Prostate gland (tissue), 2 donors: ENCODE results near the gene ACCS. TPM values are rescaled to one million over a fixed set of nuclear protein-coding genes. Genes with fewer than 3 reads are reported as not detected.

Source experiments
- DNase-seq: peaks from one replicate; pipeline ENCODE4 v3.0.0-alpha.2; 2019; ENCODE audit warnings: low spot score
- H3K27ac ChIP-seq, 2 donors: fragments of 200-600 bp; sonication (generic); 2 replicates each; pipeline ENCODE4 v1.5.1; 2017 to 2019
- H3K27me3 ChIP-seq: fragments of 200-600 bp; sonication (generic); replicated peaks from 2 replicates; pipeline ENCODE4 v1.5.1; 2019; ENCODE audit not compliant: insufficient read depth
- H3K36me3 ChIP-seq, 2 donors: fragments of 200-600 bp; sonication (generic); 1 replicate in 1 of 2; 2 replicates in 1 of 2; pipeline versions ENCODE4 v1.5.1 to v1.8.1; 2017 to 2019
- H3K4me1 ChIP-seq: fragments of 200-600 bp; sonication (generic); replicated peaks from 2 replicates; pipeline ENCODE4 v1.5.1; 2019
- H3K4me3 ChIP-seq, 2 donors: fragments of 200-600 bp; sonication (generic); 2 replicates each; pipeline ENCODE4 v1.5.1; 2017 to 2019
- H3K9me3 ChIP-seq: fragments of 200-600 bp; sonication (generic); 2 replicates; pipeline ENCODE4 v1.5.1; 2017
- CTCF ChIP-seq, 4 experiments: fragments of 200-600 bp in 2 of 4; fragments of 450-650 bp in 2 of 4; sonication (generic) in 2 of 4; IDR thresholded peaks; 1 replicate in 3 of 4; 2 replicates in 1 of 4; pipeline ENCODE4 v1.5.1; 2016 to 2019; ENCODE audit warnings: antibody characterized with exemption in 4 of 4, mild to moderate bottlenecking in 2 of 4, moderate library complexity in 2 of 4
- POLR2A ChIP-seq: fragments of 450-650 bp; IDR thresholded peaks from one replicate; pipeline ENCODE4 v1.6.1; 2016; ENCODE audit warnings: antibody characterized with exemption, mild to moderate bottlenecking
- POLR2AphosphoS5 ChIP-seq: sonication (generic); formaldehyde crosslinking; IDR thresholded peaks from one replicate; pipeline ENCODE4 v1.6.1; 2017; ENCODE audit warnings: antibody characterized with exemption
- WGBS: methylation state at CpG from one replicate; pipeline ENCODE4 v1.1.5; 2018; 5-methylcytosine and 5-hydroxymethylcytosine counted together
- intact Hi-C: fragments of 100-400 bp; cut with DNase I; formaldehyde crosslinking; loops from one replicate; pipeline ENCODE4 v1.14.2; 2022
- total RNA-seq, 2 donors: library from RNA; depleted of rRNA; stranded (reverse); fragments of >200 nt; gene quantifications; one replicate each; pipeline ENCODE4 v1.1.0, GENCODE V29; 2016

The ACCS gene
- total RNA-seq, 2 donors from 2014 or later: 18.2 to 31.8 TPM

GRCh38 chr11:44116234-44116830 lies 50.3 kb downstream of the ACCS start:
- no peak overlapping the region for H3K4me3 ChIP-seq
- H3K4me1 ChIP-seq: no peaks in the 10 kb centered on the region
- no peaks in the 10 kb centered on the region for H3K9me3 ChIP-seq
- DNase-seq: no peak
- H3K36me3 ChIP-seq: no peaks in the 10 kb centered on the region
- WGBS: 82% methylated on average over 3 of the region's 3 CpGs
- no peak overlapping the region for H3K27ac ChIP-seq
- H3K27me3 ChIP-seq: no peaks in the 10 kb centered on the region
- intact Hi-C loops: loop anchor here (10.0 kb wide), 1 partner anchor 58 kb away; no protein-coding TSS in a partner anchor
- TF ChIP-seq CTCF (IDR thresholded peaks at IDR 0.05) (no peak), POLR2A (no peak), POLR2AphosphoS5 (no peak)

- intact Hi-C loops: no loop called here
- Histone ChIP-seq H3K4me1 (peaks cover 4% of the 10 kb centered on the region), H3K27ac (no peak overlapping the region), H3K9me3 (no peaks in the 10 kb centered on the region), H3K27me3 (no peaks in the 10 kb centered on the region), H3K36me3 (no peaks in the 10 kb centered on the region), H3K4me3 (no peak overlapping the region)
- TF ChIP-seq POLR2AphosphoS5 (no peak), POLR2A (no peak), CTCF (IDR thresholded peaks at IDR 0.05) (peak in 1 of 4 experiments; percentile 35)
- peak; percentile 24 for DNase-seq
- WGBS: 68% methylated on average over 5 of the region's 5 CpGs
These were observed 54.1 kb downstream of the ACCS start for GRCh38 chr11:44120169-44120568.

- H3K27ac ChIP-seq: no peak overlapping the region
- 75% methylated on average over 4 of the region's 4 CpGs for WGBS
- no peak for DNase-seq
- intact Hi-C loops: no loop called here
- no peak for TF ChIP-seq CTCF (IDR thresholded peaks at IDR 0.05)
- TF ChIP-seq POLR2A: no peak
- no peak for TF ChIP-seq POLR2AphosphoS5
- peaks cover 4% of the 10 kb centered on the region for H3K4me1 ChIP-seq
- no peaks in the 10 kb centered on the region for H3K27me3 ChIP-seq
- H3K36me3 ChIP-seq: no peaks in the 10 kb centered on the region
- H3K4me3 ChIP-seq: no peak overlapping the region
- no peaks in the 10 kb centered on the region for H3K9me3 ChIP-seq
These were observed 59.5 kb downstream of the ACCS start for GRCh38 chr11:44125598-44125997.

GRCh38 chr11:44126304-44126703 lies 60.2 kb downstream of the ACCS start:
- Histone ChIP-seq H3K27me3 (no peaks in the 10 kb centered on the region), H3K4me1 (peaks cover 4% of the 10 kb centered on the region), H3K9me3 (no peaks in the 10 kb centered on the region), H3K27ac (no peak overlapping the region), H3K4me3 (no peak overlapping the region), H3K36me3 (no peaks in the 10 kb centered on the region)
- TF ChIP-seq POLR2A (no peak), CTCF (IDR thresholded peaks at IDR 0.05) (no peak), POLR2AphosphoS5 (no peak)
- WGBS: 74% methylated on average over 2 of the region's 2 CpGs
- intact Hi-C loops: no loop called here
- no peak for DNase-seq

- Histone ChIP-seq H3K9me3 (no peaks in the 10 kb centered on the region), H3K4me1 (peaks cover 4% of the 10 kb centered on the region), H3K27me3 (no peaks in the 10 kb centered on the region), H3K27ac (no peak overlapping the region), H3K36me3 (no peaks in the 10 kb centered on the region), H3K4me3 (no peak overlapping the region)
- TF ChIP-seq CTCF (IDR thresholded peaks at IDR 0.05) (no peak), POLR2A (no peak), POLR2AphosphoS5 (no peak)
- no peak for DNase-seq
- WGBS: 93% methylated on average over 8 of the region's 8 CpGs
- intact Hi-C loops: no loop called here
These were observed 61.1 kb downstream of the ACCS start for GRCh38 chr11:44127130-44127529.
